Thyroid gland (tissue), 4 donors: Measurements from ENCODE around the gene MRPL30. TPM values are rescaled to one million over a fixed set of nuclear protein-coding genes. Genes with fewer than 3 reads are reported as not detected.

ENCODE experiments used
- DNase-seq, 2 donors: peaks; one replicate each; pipeline ENCODE4 v3.0.0-alpha.2; 2019
- H3K27ac ChIP-seq, 3 donors: fragments of 200-600 bp; sonication (generic); 1 replicate in 2 of 3; 2 replicates in 1 of 3; pipeline ENCODE4 v1.5.1; 2016 to 2019; ENCODE audit warnings: mild to moderate bottlenecking in 1 of 3, moderate library complexity in 1 of 3
- H3K27me3 ChIP-seq: fragments of 200-600 bp; sonication (generic); one replicate; pipeline ENCODE4 v1.5.1; 2019
- H3K36me3 ChIP-seq, 2 donors: fragments of 200-600 bp; sonication (generic); one replicate each; pipeline ENCODE4 v1.5.1; 2016 to 2019
- H3K4me1 ChIP-seq, 2 donors: fragments of 200-600 bp; sonication (generic); one replicate each; pipeline ENCODE4 v1.5.1; 2017 to 2019
- H3K4me3 ChIP-seq, 3 donors: fragments of 200-600 bp; sonication (generic); replicated peaks in 1 of 3; 1 replicate in 2 of 3; 2 replicates in 1 of 3; pipeline ENCODE4 v1.5.1; 2016; ENCODE audit warnings: mild to moderate bottlenecking in 1 of 3
- H3K9me3 ChIP-seq: fragments of 200-600 bp; sonication (generic); one replicate; pipeline ENCODE4 v1.5.1; 2017
- POLR2A ChIP-seq, 2 donors: fragments of 450-650 bp; IDR thresholded peaks; one replicate each; pipeline ENCODE4 v1.6.1; 2017; ENCODE audit warnings: antibody characterized with exemption in 2 of 2, mild to moderate bottlenecking in 2 of 2, moderate library complexity in 1 of 2
- WGBS, 2 donors: methylation state at CpG; one replicate each; pipeline ENCODE4 v1.1.5; 2017; 5-methylcytosine and 5-hydroxymethylcytosine counted together
- intact Hi-C: fragments of 100-400 bp; cut with DNase I; formaldehyde crosslinking; loops from one replicate; pipeline ENCODE4 v1.15.1; 2023
- small RNA-seq: library from RNA; depleted of rRNA; stranded (forward); fragments of <200 nt; gene quantifications from one replicate; pipeline ENCODE3, GENCODE V24; 2016
- total RNA-seq, 4 donors: library from RNA; depleted of rRNA; stranded (reverse); fragments of >200 nt; gene quantifications; one replicate each; pipeline ENCODE4 v1.2.3, GENCODE V29; 2016
- TF ChIP-seq, protein P1 (sequence below), 6 experiments: fragments of 200-600 bp in 3 of 6; fragments of 450-650 bp in 3 of 6; sonication (generic) in 3 of 6; IDR thresholded peaks; one replicate each; pipeline ENCODE4 v1.5.1; 2016 to 2019; ENCODE audit warnings: antibody characterized with exemption in 6 of 6, mild to moderate bottlenecking in 2 of 6, inconsistent platforms in 1 of 6, moderate library complexity in 1 of 6

MRPL30 gene
- total RNA-seq, 4 donors from 2014 or later: 27.2 to 47.9 (median 37.0) TPM

- 86 to 89% methylated on average over 6 of the region's 6 CpGs for WGBS, 2 donors
- Histone ChIP-seq H3K9me3 (no peaks in the 10 kb centered on the region), H3K27me3 (no peaks in the 10 kb centered on the region), H3K27ac (no peak overlapping the region), H3K4me3 (no peak overlapping the region), H3K36me3 (no peaks in the 10 kb centered on the region), H3K4me1 (no peaks in the 10 kb centered on the region)
- TF ChIP-seq, protein P1, sequence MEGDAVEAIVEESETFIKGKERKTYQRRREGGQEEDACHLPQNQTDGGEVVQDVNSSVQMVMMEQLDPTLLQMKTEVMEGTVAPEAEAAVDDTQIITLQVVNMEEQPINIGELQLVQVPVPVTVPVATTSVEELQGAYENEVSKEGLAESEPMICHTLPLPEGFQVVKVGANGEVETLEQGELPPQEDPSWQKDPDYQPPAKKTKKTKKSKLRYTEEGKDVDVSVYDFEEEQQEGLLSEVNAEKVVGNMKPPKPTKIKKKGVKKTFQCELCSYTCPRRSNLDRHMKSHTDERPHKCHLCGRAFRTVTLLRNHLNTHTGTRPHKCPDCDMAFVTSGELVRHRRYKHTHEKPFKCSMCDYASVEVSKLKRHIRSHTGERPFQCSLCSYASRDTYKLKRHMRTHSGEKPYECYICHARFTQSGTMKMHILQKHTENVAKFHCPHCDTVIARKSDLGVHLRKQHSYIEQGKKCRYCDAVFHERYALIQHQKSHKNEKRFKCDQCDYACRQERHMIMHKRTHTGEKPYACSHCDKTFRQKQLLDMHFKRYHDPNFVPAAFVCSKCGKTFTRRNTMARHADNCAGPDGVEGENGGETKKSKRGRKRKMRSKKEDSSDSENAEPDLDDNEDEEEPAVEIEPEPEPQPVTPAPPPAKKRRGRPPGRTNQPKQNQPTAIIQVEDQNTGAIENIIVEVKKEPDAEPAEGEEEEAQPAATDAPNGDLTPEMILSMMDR (IDR thresholded peaks at IDR 0.05): no peak
- no peak for TF ChIP-seq POLR2A (IDR thresholded peaks at IDR 0.05)
- intact Hi-C loops: no loop called here
- DNase-seq: no peak
Measured at GRCh38 chr2:99238599-99238998, 57.6 kb downstream of the MRPL30 start.

- Histone ChIP-seq H3K4me3 (no peak overlapping the region), H3K9me3 (no peaks in the 10 kb centered on the region), H3K4me1 (no peaks in the 10 kb centered on the region), H3K27ac (no peak overlapping the region), H3K36me3 (no peaks in the 10 kb centered on the region), H3K27me3 (no peaks in the 10 kb centered on the region)
- no peak for DNase-seq
- TF ChIP-seq POLR2A (IDR thresholded peaks at IDR 0.05): no peak
- TF ChIP-seq, protein P1 (IDR thresholded peaks at IDR 0.05): no peak
- 88 to 94% methylated on average over 6 of the region's 6 CpGs for WGBS, 2 donors
- intact Hi-C loops: no loop called here
Measured at GRCh38 chr2:99240431-99240830, 59.4 kb downstream of the MRPL30 start.

GRCh38 chr2:99242151-99242550 is 61.2 kb downstream of the MRPL30 start:
- 90 to 94% methylated on average over 6 of the region's 6 CpGs for WGBS, 2 donors

More at GRCh38 chr2:99242151-99242550, 61.2 kb downstream of the MRPL30 start:
- DNase-seq: no peak
- Histone ChIP-seq H3K4me3 (no peak overlapping the region), H3K27me3 (no peaks in the 10 kb centered on the region), H3K36me3 (no peaks in the 10 kb centered on the region), H3K4me1 (no peaks in the 10 kb centered on the region), H3K9me3 (no peaks in the 10 kb centered on the region), H3K27ac (no peak overlapping the region)
- TF ChIP-seq, protein P1 (IDR thresholded peaks at IDR 0.05): no peak
- no peak for TF ChIP-seq POLR2A (IDR thresholded peaks at IDR 0.05)
- intact Hi-C loops: no loop called here

Small RNA genes within 50 kb of the gene (small RNA-seq; reads per million reads assigned to genes)
- not detected for gene AC092587.1

Other genes with a start within 250 kb of the MRPL30 start
- gene CRACDL, start 245.0 kb upstream of the MRPL30 start, total RNA-seq: 10 to 100 TPM in 1 of 4 donors, 1 to 10 TPM in 3; 5.2 to 10.6 (median 8.1) TPM
- gene C2orf15, start 39.5 kb upstream of the MRPL30 start, total RNA-seq: 1 to 10 TPM; 2.0 to 6.5 (median 4.3) TPM
- 10 to 100 TPM; 16.5 to 35.0 (median 30.7) TPM for gene TSGA10, start 26.2 kb upstream of the MRPL30 start, total RNA-seq
- gene LIPT1, start 26.2 kb upstream of the MRPL30 start, total RNA-seq: 10 to 100 TPM; 10.6 to 15.5 (median 12.7) TPM
- gene MITD1, start 126 bp upstream of the MRPL30 start, total RNA-seq: 10 to 100 TPM; 20.8 to 39.6 (median 25.9) TPM
- gene LYG2, start 74.5 kb downstream of the MRPL30 start, total RNA-seq: not detected
- 1 to 10 TPM in 2 of 4 donors, under 1 TPM in 1, not detected in 1; 0.40 to 2.0 (median 1.8) TPM for gene LYG1, start 120.0 kb downstream of the MRPL30 start, total RNA-seq
- 10 to 100 TPM; 36.7 to 56.0 (median 49.7) TPM for gene TXNDC9, start 155.1 kb downstream of the MRPL30 start, total RNA-seq
- 10 to 100 TPM; 24.8 to 36.9 (median 29.8) TPM for gene EIF5B, start 156.2 kb downstream of the MRPL30 start, total RNA-seq